ENCODE measurements around the gene SP9. TPM values are rescaled to one million over a fixed set of nuclear protein-coding genes. Genes with fewer than 3 reads are reported as not detected.

SP9 gene
- total RNA-seq, 1 donor from 2014 or later, result not detected

- H3K27ac ChIP-seq, result no peak overlapping the region
- TF ChIP-seq CTCF (IDR thresholded peaks at IDR 0.05), result no peak
- TF ChIP-seq POLR2A (IDR thresholded peaks at IDR 0.05), result no peak
- TF ChIP-seq POLR2AphosphoS5 (IDR thresholded peaks at IDR 0.05; ENCODE audit: insufficient read depth in 1 of 2, low read depth in 1 of 2), result no peak
- H3K4me1 ChIP-seq, result peaks cover 51% of the 10 kb centered on the region
- no peaks in the 10 kb centered on the region for H3K9me3 ChIP-seq
- intact Hi-C loops (cut with DNase I), result loop anchor here (10.0 kb wide), 2 partner anchors 288 to 1752 kb away; partner anchors contain the start of gene EVX2
- no peaks in the 10 kb centered on the region for H3K36me3 ChIP-seq
- no peak for DNase-seq (ENCODE audit: extremely low spot score in 2 of 2)
- H3K4me3 ChIP-seq, result no peak overlapping the region
- H3K27me3 ChIP-seq, result peaks cover 27% of the 10 kb centered on the region
Measured at GRCh38 chr2:174333017-174333371, 1.8 kb upstream of the SP9 start.

GRCh38 chr2:174333372-174334277 is 1.1 kb upstream of the SP9 start:
- Histone ChIP-seq H3K9me3 (no peaks in the 10 kb centered on the region), H3K4me3 (no peak overlapping the region), H3K27ac (no peak overlapping the region), H3K4me1 (peaks cover 45% of the 10 kb centered on the region), H3K27me3 (peaks cover 24% of the 10 kb centered on the region), H3K36me3 (no peaks in the 10 kb centered on the region)
- DNase-seq (ENCODE audit: extremely low spot score in 2 of 2), result no peak
- TF ChIP-seq CTCF (IDR thresholded peaks at IDR 0.05) (no peak), POLR2A (IDR thresholded peaks at IDR 0.05) (no peak), POLR2AphosphoS5 (IDR thresholded peaks at IDR 0.05; ENCODE audit: insufficient read depth in 1 of 2, low read depth in 1 of 2) (no peak)
- intact Hi-C loops (cut with DNase I), result loop anchor here (10.0 kb wide), 2 partner anchors 289 to 1751 kb away; partner anchors contain the start of gene EVX2

GRCh38 chr2:174334278-174334715 is 457 bp upstream of the SP9 start:
- Histone ChIP-seq H3K4me1 (peaks cover 42% of the 10 kb centered on the region), H3K27ac (no peak overlapping the region), H3K27me3 (peaks cover 20% of the 10 kb centered on the region), H3K9me3 (no peaks in the 10 kb centered on the region), H3K4me3 (no peak overlapping the region), H3K36me3 (no peaks in the 10 kb centered on the region)
- no peak for DNase-seq (ENCODE audit: extremely low spot score in 2 of 2)
- intact Hi-C loops (cut with DNase I), result loop anchor here (10.0 kb wide), 2 partner anchors 289 to 1751 kb away; partner anchors contain the start of gene EVX2
- TF ChIP-seq POLR2A (IDR thresholded peaks at IDR 0.05), result no peak
- TF ChIP-seq POLR2AphosphoS5 (IDR thresholded peaks at IDR 0.05; ENCODE audit: insufficient read depth in 1 of 2, low read depth in 1 of 2), result no peak
- no peak for TF ChIP-seq CTCF (IDR thresholded peaks at IDR 0.05)

GRCh38 chr2:174335254-174335987 is 667 bp downstream of the SP9 start:
- H3K4me3 ChIP-seq, result peak overlapping the region; percentile 28 to 29

More at GRCh38 chr2:174335254-174335987, 667 bp downstream of the SP9 start:
- TF ChIP-seq POLR2A (IDR thresholded peaks at IDR 0.05) (no peak), CTCF (IDR thresholded peaks at IDR 0.05) (no peak), POLR2AphosphoS5 (IDR thresholded peaks at IDR 0.05; ENCODE audit: insufficient read depth in 1 of 2, low read depth in 1 of 2) (no peak)
- Histone ChIP-seq H3K27me3 (peaks cover 20% of the 10 kb centered on the region), H3K27ac (no peak overlapping the region), H3K9me3 (no peaks in the 10 kb centered on the region), H3K36me3 (no peaks in the 10 kb centered on the region), H3K4me1 (peaks cover 47% of the 10 kb centered on the region)
- no peak for DNase-seq (ENCODE audit: extremely low spot score in 2 of 2)
- intact Hi-C loops (cut with DNase I), result loop anchor here (10.0 kb wide), 2 partner anchors 291 to 1749 kb away; partner anchors contain the start of gene EVX2
